A673 (cell line): ENCODE results near the gene RUSF1. TPM values are rescaled to one million over a fixed set of nuclear protein-coding genes. Genes with fewer than 3 reads are reported as not detected.

ENCODE experiments used
- BruUV-seq: library from RNA; stranded (reverse); fragments of 400-500 nt; replicated peaks from 2 replicates; lab custom pipeline; 2021; lab: Mats Ljungman, UMichigan
- CTCF ChIA-PET: fragments of 300-600 bp; sonication (Branson Sonifier 250); formaldehyde crosslinking; loops from one replicate; lab custom pipeline; 2022; ENCODE audit warnings: antibody characterized with exemption; lab: Charles Lee
- POLR2A ChIA-PET: fragments of 300-600 bp; sonication (Branson Sonifier 250); formaldehyde crosslinking; loops from one replicate; lab custom pipeline; 2022; ENCODE audit warnings: antibody characterized with exemption; ENCODE audit not compliant: low non-redundant PET; lab: Charles Lee
- DNase-seq: peaks from one replicate; pipeline ENCODE4 v3.0.0-alpha.2; 2015; ENCODE audit warnings: low spot score
- H3K27ac ChIP-seq: fragments of 200-600 bp; sonication (generic); 2 replicates; pipeline ENCODE4 v1.5.1; 2016; ENCODE audit warnings: mixed run types, low read depth, mild to moderate bottlenecking, mixed read lengths, antibody characterized with exemption, low read length; ENCODE audit not compliant: poor library complexity, severe bottlenecking
- H3K27me3 ChIP-seq: fragments of 200-600 bp; sonication (generic); replicated peaks from 2 replicates; pipeline ENCODE4 v1.6.1; 2017; ENCODE audit warnings: mixed run types, low read depth, mild to moderate bottlenecking, mixed read lengths, antibody characterized with exemption, low read length; ENCODE audit not compliant: insufficient read depth, poor library complexity
- H3K36me3 ChIP-seq: fragments of 200-600 bp; sonication (generic); 2 replicates; pipeline ENCODE4 v1.6.1; 2016; ENCODE audit warnings: mixed run types, mild to moderate bottlenecking, mixed read lengths, antibody characterized with exemption, low read length; ENCODE audit not compliant: insufficient read depth, poor library complexity, severe bottlenecking
- H3K4me1 ChIP-seq: fragments of 200-600 bp; sonication (generic); 2 replicates; pipeline ENCODE4 v1.6.1; 2017; ENCODE audit warnings: mixed run types, mild to moderate bottlenecking, mixed read lengths, antibody characterized with exemption, low read length; ENCODE audit not compliant: insufficient read depth, poor library complexity, severe bottlenecking
- H3K4me3 ChIP-seq: fragments of 200-600 bp; sonication (generic); 2 replicates; pipeline ENCODE4 v1.5.1; 2016; ENCODE audit warnings: low read depth, mixed run types, mild to moderate bottlenecking, mixed read lengths, low read length; ENCODE audit not compliant: poor library complexity, severe bottlenecking
- H3K9me3 ChIP-seq: fragments of 200-600 bp; sonication (generic); 2 replicates; pipeline ENCODE4 v1.6.1; 2016; ENCODE audit warnings: mixed run types, low read depth, mild to moderate bottlenecking, mixed read lengths, antibody characterized with exemption, low read length; ENCODE audit not compliant: poor library complexity, severe bottlenecking
- CTCF ChIP-seq: fragments of 300-800, 200-600 bp; sonication (generic); conservative IDR thresholded peaks from 2 replicates; pipeline ENCODE4 v1.5.1; 2017; ENCODE audit warnings: low read depth, mild to moderate bottlenecking, antibody characterized with exemption, low read length, moderate library complexity, mixed read lengths
- EZH2 ChIP-seq: fragments of 200-600 bp; sonication (generic); IDR thresholded peaks from 2 replicates; pipeline ENCODE4 v1.6.1; 2017; ENCODE audit warnings: borderline replicate concordance, low read depth, mild to moderate bottlenecking, mixed read lengths, antibody characterized with exemption, low read length; ENCODE audit not compliant: poor library complexity, severe bottlenecking
- intact Hi-C: fragments of 100-400 bp; cut with micrococcal nuclease; formaldehyde crosslinking; loops from one replicate; pipeline ENCODE4 v1.10.0; 2022; ENCODE audit not compliant: unreplicated experiment
- total RNA-seq: library from RNA; stranded (reverse); gene quantifications from 2 replicates; pipeline ENCODE4 v1.2.3, GENCODE V29; 2021

Gene RUSF1
- total RNA-seq, 1 experiment from 2014 or later, result 41.9 TPM

DNA sequence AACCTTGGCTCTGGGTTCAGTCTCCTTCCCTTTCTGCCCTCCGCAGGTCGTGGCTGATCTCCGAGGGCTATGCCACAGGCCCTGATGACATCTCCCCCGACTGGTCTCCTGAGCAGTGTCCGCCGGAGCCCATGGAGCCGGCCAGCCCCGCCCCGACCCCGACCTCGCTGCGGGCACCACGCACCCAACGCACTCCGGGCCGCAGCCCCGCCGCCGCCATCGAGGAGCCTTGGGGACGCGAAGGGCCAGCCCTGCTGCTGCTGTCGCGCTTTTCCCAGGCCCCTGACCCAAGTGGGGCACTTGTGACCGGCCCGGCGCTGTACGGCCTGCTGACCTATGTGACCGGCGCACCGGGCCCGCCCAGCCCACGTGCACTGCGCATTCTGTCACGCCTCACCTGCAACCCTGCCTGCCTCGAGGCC lies 43.8 kb downstream of the RUSF1 start:
- CTCF ChIA-PET, result no interaction called here
- Histone ChIP-seq H3K9me3 (no peaks in the 10 kb centered on the region), H3K27me3 (no peaks in the 10 kb centered on the region), H3K27ac (no peak overlapping the region), H3K4me1 (peaks cover 6% of the 10 kb centered on the region), H3K4me3 (no peak overlapping the region), H3K36me3 (no peaks in the 10 kb centered on the region)
- POLR2A ChIA-PET, result no interaction called here
- intact Hi-C loops, result no loop called here
- DNase-seq, result no peak
- BruUV-seq, result no TSS peak
- TF ChIP-seq CTCF (no peak), EZH2 (no peak)

GRCh38 chr16:31461921-31462804 lies 46.0 kb downstream of the RUSF1 start:
- H3K27me3 ChIP-seq, result no peaks in the 10 kb centered on the region
- H3K27ac ChIP-seq, result no peak overlapping the region
- peaks cover 14% of the 10 kb centered on the region for H3K4me1 ChIP-seq
- TF ChIP-seq CTCF (no peak), EZH2 (no peak)
- intact Hi-C loops, result no loop called here
- no peak overlapping the region for H3K4me3 ChIP-seq
- H3K9me3 ChIP-seq, result no peaks in the 10 kb centered on the region
- BruUV-seq, result no TSS peak
- ChIA-PET CTCF (no interaction called here), POLR2A (no interaction called here)
- no peaks in the 10 kb centered on the region for H3K36me3 ChIP-seq
- no peak for DNase-seq

- intact Hi-C loops, result no loop called here
- H3K9me3 ChIP-seq, result no peaks in the 10 kb centered on the region
- ChIA-PET CTCF (interaction anchor here (0.6 to 1.0 kb wide), 3 partner anchors 10 to 252 kb away, joined by 3 to 5 read pairs (median 4); partner anchors contain the start of gene TGFB1I1), POLR2A (no interaction called here)
- no TSS peak for BruUV-seq
- no peak overlapping the region for H3K4me3 ChIP-seq
- no peak for DNase-seq
- no peaks in the 10 kb centered on the region for H3K27me3 ChIP-seq
- H3K36me3 ChIP-seq, result no peaks in the 10 kb centered on the region
- peaks cover 17% of the 10 kb centered on the region for H3K4me1 ChIP-seq
- no peak overlapping the region for H3K27ac ChIP-seq
- TF ChIP-seq CTCF (no peak), EZH2 (no peak)
Observed at GRCh38 chr16:31461201-31461920, 46.8 kb downstream of the RUSF1 start.
